ENCODE results near the gene KIFC1.

The KIFC1 gene

DNA sequence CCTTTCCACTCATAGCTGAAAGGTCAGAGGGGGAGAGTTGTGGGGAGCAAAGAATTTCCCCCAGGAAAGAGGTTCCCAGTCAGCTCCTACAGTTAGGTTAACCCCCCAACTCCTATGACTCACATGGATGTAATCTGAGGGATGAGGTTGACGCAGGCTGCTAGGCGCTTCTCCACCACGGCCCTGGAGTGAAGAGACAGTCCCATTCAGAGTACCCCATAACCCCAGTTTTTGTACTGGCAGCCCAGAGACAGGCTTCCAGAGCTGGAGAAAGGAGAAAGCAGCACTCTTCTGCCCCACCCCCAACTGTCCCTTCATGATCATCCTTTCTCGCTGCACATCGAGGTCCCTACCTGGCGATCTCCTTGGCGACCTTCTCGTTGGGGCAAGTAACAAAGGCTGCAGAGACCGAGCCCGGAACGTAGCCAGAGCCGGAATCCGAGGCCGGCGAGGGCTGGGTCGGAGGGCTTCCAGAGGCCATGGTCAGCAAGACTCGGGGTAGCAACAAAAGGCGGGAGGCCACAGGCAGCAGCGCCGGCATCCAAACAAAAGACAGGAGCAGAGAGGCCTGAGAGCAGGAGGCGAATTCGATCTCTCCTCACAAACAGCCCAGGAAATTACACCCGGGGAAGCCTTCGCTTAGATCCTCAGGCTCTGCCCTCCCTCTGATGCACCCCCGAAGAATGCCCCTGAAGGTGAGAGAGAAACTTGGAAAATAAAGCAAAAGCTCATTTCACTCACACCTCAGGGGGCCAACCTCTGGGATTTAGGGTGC lies 25.7 kb downstream of the KIFC1 start:
- H3K36me3 ChIP-seq (ENCODE audit: insufficient read depth, low read length): peaks cover 8% of the 10 kb centered on the region; the same call in 1 of the 2 replicates
- H3K4me1 ChIP-seq (ENCODE audit: insufficient read depth, low read length, severe bottlenecking): peaks cover 50% of the 10 kb centered on the region
- peak overlapping the region; percentile 46 for H3K27ac ChIP-seq (ENCODE audit: low read depth, low read length, poor library complexity, severe bottlenecking)
- no peaks in the 10 kb centered on the region for H3K9me2 ChIP-seq (ENCODE audit: low read depth, low read length)
- TF ChIP-seq CTCF (IDR thresholded peaks at IDR 0.05; ENCODE audit: low read length) (no peak), EZH2 (IDR thresholded peaks at IDR 0.05; ENCODE audit: borderline replicate concordance, low read length) (no peak)
- peak overlapping the region; percentile 75 for H3K4me3 ChIP-seq (ENCODE audit: low read depth, low read length, poor library complexity, severe bottlenecking)
- H3K9me3 ChIP-seq (ENCODE audit: low read length): no peaks in the 10 kb centered on the region
- no peak overlapping the region for H2AFZ ChIP-seq (ENCODE audit: low read length)
- H3K79me2 ChIP-seq (ENCODE audit: insufficient read depth, low read length): 0 out of 2 replicates have a peak, but pooled peaks cover 5% of the 10 kb centered on the region
- H3F3A ChIP-seq (ENCODE audit: insufficient read depth, low read length): no peaks in the 10 kb centered on the region
- no peaks in the 10 kb centered on the region for H4K20me1 ChIP-seq (ENCODE audit: insufficient read depth, low read length)
- peak overlapping the region; percentile 79 for H3K4me2 ChIP-seq (ENCODE audit: low read length)
- H3K27me3 ChIP-seq (ENCODE audit: insufficient read depth, low read length): no peaks in the 10 kb centered on the region
- H3K9ac ChIP-seq (ENCODE audit: low read length): peak overlapping the region; percentile 83

GRCh38 chr6:33417903-33418689 lies 26.5 kb downstream of the KIFC1 start, which contains the start of gene CUTA:
Gene CUTA (minus strand): TSS chr6:33418107. CDS start chr6:33418000, 107 bp downstream.
- H3K4me3 ChIP-seq (ENCODE audit: low read depth, low read length, poor library complexity, severe bottlenecking): peak within 1 kb of the TSS; percentile 75
- H3K9me2 ChIP-seq (ENCODE audit: low read depth, low read length): no peaks in the 10 kb centered on the region
- no peaks in the 10 kb centered on the region for H4K20me1 ChIP-seq (ENCODE audit: insufficient read depth, low read length)
- peak; percentile 66; the same call in 1 of the 2 replicates for TF ChIP-seq CTCF (IDR thresholded peaks at IDR 0.05; ENCODE audit: low read length)
- TF ChIP-seq EZH2 (IDR thresholded peaks at IDR 0.05; ENCODE audit: borderline replicate concordance, low read length): no peak
- no peaks in the 10 kb centered on the region for H3F3A ChIP-seq (ENCODE audit: insufficient read depth, low read length)
- H3K79me2 ChIP-seq (ENCODE audit: insufficient read depth, low read length): 0 out of 2 replicates have a peak, but pooled peaks cover 5% of the 10 kb centered on the region
- H3K36me3 ChIP-seq (ENCODE audit: insufficient read depth, low read length): peaks cover 8% of the 10 kb centered on the region; the same call in 1 of the 2 replicates
- peaks cover 50% of the 10 kb centered on the region for H3K4me1 ChIP-seq (ENCODE audit: insufficient read depth, low read length, severe bottlenecking)
- H3K27me3 ChIP-seq (ENCODE audit: insufficient read depth, low read length): no peaks in the 10 kb centered on the region
- no peak within 1 kb of the TSS for H2AFZ ChIP-seq (ENCODE audit: low read length)
- H3K9me3 ChIP-seq (ENCODE audit: low read length): no peaks in the 10 kb centered on the region
- H3K27ac ChIP-seq (ENCODE audit: low read depth, low read length, poor library complexity, severe bottlenecking): peak within 1 kb of the TSS; percentile 71
- peak within 1 kb of the TSS; percentile 83 for H3K9ac ChIP-seq (ENCODE audit: low read length)
- peak within 1 kb of the TSS; percentile 85 for H3K4me2 ChIP-seq (ENCODE audit: low read length)

DNA sequence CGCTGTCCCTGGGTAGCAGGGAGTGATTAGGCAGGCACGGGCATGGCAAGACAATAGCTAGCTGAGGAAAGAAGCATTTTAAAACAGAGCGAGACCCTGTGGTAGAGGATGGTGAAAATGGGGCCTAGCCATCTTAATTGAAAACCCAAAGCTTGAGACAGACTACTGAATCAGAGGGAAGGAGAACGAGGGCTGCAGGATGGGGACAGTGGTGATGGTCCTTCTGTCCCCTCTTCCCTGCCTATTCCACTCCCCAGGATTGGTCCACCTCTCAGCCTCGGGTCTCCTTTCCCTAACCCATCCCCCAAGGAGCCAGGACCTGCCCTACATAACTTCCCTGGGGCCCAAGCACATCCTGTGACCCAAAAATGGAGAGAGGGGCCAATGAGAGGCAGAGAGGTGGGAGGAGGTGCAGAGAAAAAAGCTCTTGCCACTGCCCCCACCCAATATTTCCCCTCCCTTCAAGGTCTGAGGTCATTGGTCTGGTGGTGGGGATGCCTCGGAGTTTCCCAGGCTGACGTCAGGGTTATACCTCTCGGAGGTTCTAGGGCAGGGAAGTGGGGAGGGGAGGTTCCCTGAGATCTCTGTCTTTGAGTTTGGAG lies 27.2 kb downstream of the KIFC1 start:
- Histone ChIP-seq H3K36me3 (ENCODE audit: insufficient read depth, low read length) (peaks cover 4% of the 10 kb centered on the region; the same call in 1 of the 2 replicates), H3K9me3 (ENCODE audit: low read length) (no peaks in the 10 kb centered on the region), H2AFZ (ENCODE audit: low read length) (no peak overlapping the region), H3K27me3 (ENCODE audit: insufficient read depth, low read length) (no peaks in the 10 kb centered on the region), H3K9me2 (ENCODE audit: low read depth, low read length) (no peaks in the 10 kb centered on the region), H3K4me2 (ENCODE audit: low read length) (peak overlapping the region; percentile 85), H3K9ac (ENCODE audit: low read length) (peak overlapping the region; percentile 76), H3K27ac (ENCODE audit: low read depth, low read length, poor library complexity, severe bottlenecking) (peak overlapping the region; percentile 71), H4K20me1 (ENCODE audit: insufficient read depth, low read length) (no peaks in the 10 kb centered on the region), H3F3A (ENCODE audit: insufficient read depth, low read length) (no peaks in the 10 kb centered on the region), H3K4me3 (ENCODE audit: low read depth, low read length, poor library complexity, severe bottlenecking) (peak overlapping the region; percentile 58), H3K4me1 (ENCODE audit: insufficient read depth, low read length, severe bottlenecking) (peaks cover 50% of the 10 kb centered on the region), H3K79me2 (ENCODE audit: insufficient read depth, low read length) (0 out of 2 replicates have a peak, but pooled peaks cover 5% of the 10 kb centered on the region)
- no peak for TF ChIP-seq EZH2 (IDR thresholded peaks at IDR 0.05; ENCODE audit: borderline replicate concordance, low read length)
- no peak for TF ChIP-seq CTCF (IDR thresholded peaks at IDR 0.05; ENCODE audit: low read length)
